ENCODE measurements around the gene DUSP7.

The DUSP7 gene

GRCh38 chr3:52006017-52006819, 50.2 kb downstream of the DUSP7 start:
- H3K36me3 ChIP-seq (ENCODE audit: control insufficient read depth in 1 of 2, insufficient read depth in 2 of 2, low read length in 2 of 2): no peaks in the 10 kb centered on the region
- H3K4me1 ChIP-seq (ENCODE audit: control insufficient read depth in 1 of 2, insufficient read depth in 2 of 2, low read length in 2 of 2): peaks cover 0 to 28% of the 10 kb centered on the region in 2 donors
- no peak overlapping the region for H3K4me3 ChIP-seq (ENCODE audit: low read depth in 1 of 2, low read length in 2 of 2)
- H3K27me3 ChIP-seq (ENCODE audit: low read depth, low read length): no peaks in the 10 kb centered on the region
- H3K27ac ChIP-seq (ENCODE audit: low read length): no peak overlapping the region
- H3K9me3 ChIP-seq (ENCODE audit: control insufficient read depth in 1 of 2, low read length in 2 of 2): no peaks in the 10 kb centered on the region

- no peak overlapping the region for H3K27ac ChIP-seq (ENCODE audit: low read length)
- peaks cover 0 to 28% of the 10 kb centered on the region in 2 donors for H3K4me1 ChIP-seq (ENCODE audit: control insufficient read depth in 1 of 2, insufficient read depth in 2 of 2, low read length in 2 of 2)
- no peaks in the 10 kb centered on the region for H3K27me3 ChIP-seq (ENCODE audit: low read depth, low read length)
- H3K4me3 ChIP-seq (ENCODE audit: low read depth in 1 of 2, low read length in 2 of 2): no peak overlapping the region
- no peaks in the 10 kb centered on the region for H3K36me3 ChIP-seq (ENCODE audit: control insufficient read depth in 1 of 2, insufficient read depth in 2 of 2, low read length in 2 of 2)
- H3K9me3 ChIP-seq (ENCODE audit: control insufficient read depth in 1 of 2, low read length in 2 of 2): no peaks in the 10 kb centered on the region
Measured at GRCh38 chr3:52005571-52005986, 50.8 kb downstream of the DUSP7 start.

- H3K4me1 ChIP-seq (ENCODE audit: control insufficient read depth in 1 of 2, insufficient read depth in 2 of 2, low read length in 2 of 2): peaks cover 0 to 28% of the 10 kb centered on the region in 2 donors
- no peak overlapping the region for H3K4me3 ChIP-seq (ENCODE audit: low read depth in 1 of 2, low read length in 2 of 2)
- H3K27ac ChIP-seq (ENCODE audit: low read length): no peak overlapping the region
- H3K27me3 ChIP-seq (ENCODE audit: low read depth, low read length): no peaks in the 10 kb centered on the region
- H3K36me3 ChIP-seq (ENCODE audit: control insufficient read depth in 1 of 2, insufficient read depth in 2 of 2, low read length in 2 of 2): no peaks in the 10 kb centered on the region
- H3K9me3 ChIP-seq (ENCODE audit: control insufficient read depth in 1 of 2, low read length in 2 of 2): no peaks in the 10 kb centered on the region
Measured at GRCh38 chr3:52004906-52005395, 51.4 kb downstream of the DUSP7 start.

- no peak overlapping the region for H3K27ac ChIP-seq (ENCODE audit: low read length)
- H3K9me3 ChIP-seq (ENCODE audit: control insufficient read depth in 1 of 2, low read length in 2 of 2): no peaks in the 10 kb centered on the region
- H3K4me3 ChIP-seq (ENCODE audit: low read depth in 1 of 2, low read length in 2 of 2): no peak overlapping the region
- no peaks in the 10 kb centered on the region for H3K27me3 ChIP-seq (ENCODE audit: low read depth, low read length)
- no peaks in the 10 kb centered on the region for H3K36me3 ChIP-seq (ENCODE audit: control insufficient read depth in 1 of 2, insufficient read depth in 2 of 2, low read length in 2 of 2)
- H3K4me1 ChIP-seq (ENCODE audit: control insufficient read depth in 1 of 2, insufficient read depth in 2 of 2, low read length in 2 of 2): peaks cover 0 to 28% of the 10 kb centered on the region in 2 donors
Measured at GRCh38 chr3:52004163-52004787, 52.1 kb downstream of the DUSP7 start.

- Histone ChIP-seq H3K36me3 (ENCODE audit: control insufficient read depth in 1 of 2, insufficient read depth in 2 of 2, low read length in 2 of 2) (no peaks in the 10 kb centered on the region), H3K4me3 (ENCODE audit: low read depth in 1 of 2, low read length in 2 of 2) (no peak overlapping the region), H3K4me1 (ENCODE audit: control insufficient read depth in 1 of 2, insufficient read depth in 2 of 2, low read length in 2 of 2) (peaks cover 0 to 28% of the 10 kb centered on the region in 2 donors), H3K27me3 (ENCODE audit: low read depth, low read length) (no peaks in the 10 kb centered on the region), H3K27ac (ENCODE audit: low read length) (no peak overlapping the region), H3K9me3 (ENCODE audit: control insufficient read depth in 1 of 2, low read length in 2 of 2) (no peaks in the 10 kb centered on the region)
Measured at GRCh38 chr3:52002748-52003147, 53.6 kb downstream of the DUSP7 start.

- Histone ChIP-seq H3K9me3 (ENCODE audit: control insufficient read depth in 1 of 2, low read length in 2 of 2) (no peaks in the 10 kb centered on the region), H3K4me3 (ENCODE audit: low read depth in 1 of 2, low read length in 2 of 2) (no peak overlapping the region), H3K4me1 (ENCODE audit: control insufficient read depth in 1 of 2, insufficient read depth in 2 of 2, low read length in 2 of 2) (peaks cover 0 to 26% of the 10 kb centered on the region in 2 donors), H3K27ac (ENCODE audit: low read length) (no peak overlapping the region), H3K27me3 (ENCODE audit: low read depth, low read length) (no peaks in the 10 kb centered on the region), H3K36me3 (ENCODE audit: control insufficient read depth in 1 of 2, insufficient read depth in 2 of 2, low read length in 2 of 2) (no peaks in the 10 kb centered on the region)
Measured at GRCh38 chr3:52001443-52001974, 54.9 kb downstream of the DUSP7 start.

- H3K36me3 ChIP-seq (ENCODE audit: control insufficient read depth in 1 of 2, insufficient read depth in 2 of 2, low read length in 2 of 2): peaks cover under 1% of the 10 kb centered on the region in 2 donors
- H3K4me1 ChIP-seq (ENCODE audit: control insufficient read depth in 1 of 2, insufficient read depth in 2 of 2, low read length in 2 of 2): peaks cover 3 to 15% of the 10 kb centered on the region in 2 donors
- H3K9me3 ChIP-seq (ENCODE audit: control insufficient read depth in 1 of 2, low read length in 2 of 2): no peaks in the 10 kb centered on the region
- no peaks in the 10 kb centered on the region for H3K27me3 ChIP-seq (ENCODE audit: low read depth, low read length)
- H3K27ac ChIP-seq (ENCODE audit: low read length): no peak overlapping the region
- no peak overlapping the region for H3K4me3 ChIP-seq (ENCODE audit: low read depth in 1 of 2, low read length in 2 of 2)
Measured at GRCh38 chr3:51999846-52000245, 56.5 kb downstream of the DUSP7 start.
